ENCODE results near the gene KCNIP2. TPM values are rescaled to one million over a fixed set of nuclear protein-coding genes. Genes with fewer than 3 reads are reported as not detected.
"Not testable (repeated sequence)": the region's sequence is repeated elsewhere in the genome, so short reads cannot be mapped to it uniquely, and the experiment has no call there.

KCNIP2 gene
- total RNA-seq, 1 donor from 2014 or later, result 2.2 TPM

GRCh38 chr10:101807158-101807557, 36.4 kb downstream of the KCNIP2 start:
- peaks cover 11% of the 10 kb centered on the region for H3K36me3 Mint-ChIP-seq (ENCODE audit: low read depth)

GRCh38 chr10:101803511-101803910, 40.1 kb downstream of the KCNIP2 start:
- H3K27me3 Mint-ChIP-seq (ENCODE audit: low read depth), result no peaks in the 10 kb centered on the region
- H3K27ac Mint-ChIP-seq (ENCODE audit: unreplicated experiment), result no peak overlapping the region
- DNase-seq (ENCODE audit: low read depth, low spot score), result no peak
- no peak for TF ChIP-seq CTCF (conservative IDR thresholded peaks at IDR 0.05)
- H3K4me3 Mint-ChIP-seq, result no peak overlapping the region
- peaks cover 22% of the 10 kb centered on the region for H3K36me3 Mint-ChIP-seq (ENCODE audit: low read depth)
- H3K9me3 Mint-ChIP-seq, result no peaks in the 10 kb centered on the region
- no peaks in the 10 kb centered on the region for H3K4me1 Mint-ChIP-seq

More at GRCh38 chr10:101807158-101807557, 36.4 kb downstream of the KCNIP2 start:
- Mint-ChIP-seq H3K4me3 (no peak overlapping the region), H3K9me3 (no peaks in the 10 kb centered on the region), H3K27ac (ENCODE audit: unreplicated experiment) (no peak overlapping the region), H3K27me3 (ENCODE audit: low read depth) (no peaks in the 10 kb centered on the region), H3K4me1 (no peaks in the 10 kb centered on the region)
- DNase-seq (ENCODE audit: low read depth, low spot score), result no peak
- TF ChIP-seq CTCF (conservative IDR thresholded peaks at IDR 0.05), result no peak

GRCh38 chr10:101797403-101798059, 46.1 kb downstream of the KCNIP2 start:
- no peak for DNase-seq (ENCODE audit: low read depth, low spot score)
- Mint-ChIP-seq H3K4me1 (no peaks in the 10 kb centered on the region), H3K36me3 (ENCODE audit: low read depth) (peaks cover 11% of the 10 kb centered on the region), H3K4me3 (no peak overlapping the region), H3K27me3 (ENCODE audit: low read depth) (no peaks in the 10 kb centered on the region), H3K27ac (ENCODE audit: unreplicated experiment) (no peak overlapping the region), H3K9me3 (no peaks in the 10 kb centered on the region)
- TF ChIP-seq CTCF (conservative IDR thresholded peaks at IDR 0.05), result no peak

GRCh38 chr10:101793526-101793925, 50.1 kb downstream of the KCNIP2 start:
- Mint-ChIP-seq H3K4me3 (no peak overlapping the region), H3K36me3 (ENCODE audit: low read depth) (no peaks in the 10 kb centered on the region), H3K27ac (ENCODE audit: unreplicated experiment) (no peak overlapping the region), H3K9me3 (no peaks in the 10 kb centered on the region), H3K4me1 (no peaks in the 10 kb centered on the region), H3K27me3 (ENCODE audit: low read depth) (no peaks in the 10 kb centered on the region)
- no peak for TF ChIP-seq CTCF (conservative IDR thresholded peaks at IDR 0.05)
- DNase-seq (ENCODE audit: low read depth, low spot score), result no peak

- no peak for TF ChIP-seq CTCF (conservative IDR thresholded peaks at IDR 0.05)
- Mint-ChIP-seq H3K36me3 (ENCODE audit: low read depth) (peaks cover 7% of the 10 kb centered on the region), H3K27me3 (ENCODE audit: low read depth) (no peaks in the 10 kb centered on the region), H3K9me3 (no peaks in the 10 kb centered on the region), H3K4me3 (no peak overlapping the region), H3K4me1 (peaks cover 2% of the 10 kb centered on the region), H3K27ac (ENCODE audit: unreplicated experiment) (no peak overlapping the region)
- no peak for DNase-seq (ENCODE audit: low read depth, low spot score)
Measured at GRCh38 chr10:101789686-101790085, 53.9 kb downstream of the KCNIP2 start.

- not testable (repeated sequence) for H3K27ac Mint-ChIP-seq (ENCODE audit: unreplicated experiment); DNase-seq (ENCODE audit: low read depth, low spot score); H3K36me3 Mint-ChIP-seq (ENCODE audit: low read depth); H3K4me1 Mint-ChIP-seq; H3K27me3 Mint-ChIP-seq (ENCODE audit: low read depth); H3K9me3 Mint-ChIP-seq; H3K4me3 Mint-ChIP-seq
Measured at GRCh38 chr10:101789231-101789630, 54.4 kb downstream of the KCNIP2 start.

Measured in neural crest cell (in vitro differentiated cells).